ENCODE data around the gene HAPSTR1. TPM values are rescaled to one million over a fixed set of nuclear protein-coding genes. Genes with fewer than 3 reads are reported as not detected.

HAPSTR1 gene
- total and polyA plus RNA-seq, 7 donors: 15.1 to 80.0 (median 54.5) TPM

GRCh38 chr16:9118170-9118569 is 26.7 kb downstream of the HAPSTR1 start:
- peaks cover 56% of the 10 kb centered on the region for H3K4me1 ChIP-seq
- H3K4me3 ChIP-seq: no peak overlapping the region
- TF ChIP-seq, protein P1, sequence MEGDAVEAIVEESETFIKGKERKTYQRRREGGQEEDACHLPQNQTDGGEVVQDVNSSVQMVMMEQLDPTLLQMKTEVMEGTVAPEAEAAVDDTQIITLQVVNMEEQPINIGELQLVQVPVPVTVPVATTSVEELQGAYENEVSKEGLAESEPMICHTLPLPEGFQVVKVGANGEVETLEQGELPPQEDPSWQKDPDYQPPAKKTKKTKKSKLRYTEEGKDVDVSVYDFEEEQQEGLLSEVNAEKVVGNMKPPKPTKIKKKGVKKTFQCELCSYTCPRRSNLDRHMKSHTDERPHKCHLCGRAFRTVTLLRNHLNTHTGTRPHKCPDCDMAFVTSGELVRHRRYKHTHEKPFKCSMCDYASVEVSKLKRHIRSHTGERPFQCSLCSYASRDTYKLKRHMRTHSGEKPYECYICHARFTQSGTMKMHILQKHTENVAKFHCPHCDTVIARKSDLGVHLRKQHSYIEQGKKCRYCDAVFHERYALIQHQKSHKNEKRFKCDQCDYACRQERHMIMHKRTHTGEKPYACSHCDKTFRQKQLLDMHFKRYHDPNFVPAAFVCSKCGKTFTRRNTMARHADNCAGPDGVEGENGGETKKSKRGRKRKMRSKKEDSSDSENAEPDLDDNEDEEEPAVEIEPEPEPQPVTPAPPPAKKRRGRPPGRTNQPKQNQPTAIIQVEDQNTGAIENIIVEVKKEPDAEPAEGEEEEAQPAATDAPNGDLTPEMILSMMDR (IDR thresholded peaks at IDR 0.05): no peak
- peaks cover 4 to 44% of the 10 kb centered on the region in 2 donors for H3K36me3 ChIP-seq (ENCODE audit: insufficient read depth in 1 of 2, low read depth in 1 of 2)
- ATAC-seq (no peak), DNase-seq (no peak)
- intact Hi-C loops (cut with DNase I): loop anchor here in 1 of 2 donors (10.0 kb wide), 1 partner anchor 223 kb away; no protein-coding TSS in a partner anchor
- no peaks in the 10 kb centered on the region for H3K27me3 ChIP-seq (ENCODE audit: insufficient read depth in 3 of 3, low read length in 2 of 3)
- H3K27ac ChIP-seq: no peak overlapping the region
- H3K9me3 ChIP-seq: no peaks in the 10 kb centered on the region

DNA sequence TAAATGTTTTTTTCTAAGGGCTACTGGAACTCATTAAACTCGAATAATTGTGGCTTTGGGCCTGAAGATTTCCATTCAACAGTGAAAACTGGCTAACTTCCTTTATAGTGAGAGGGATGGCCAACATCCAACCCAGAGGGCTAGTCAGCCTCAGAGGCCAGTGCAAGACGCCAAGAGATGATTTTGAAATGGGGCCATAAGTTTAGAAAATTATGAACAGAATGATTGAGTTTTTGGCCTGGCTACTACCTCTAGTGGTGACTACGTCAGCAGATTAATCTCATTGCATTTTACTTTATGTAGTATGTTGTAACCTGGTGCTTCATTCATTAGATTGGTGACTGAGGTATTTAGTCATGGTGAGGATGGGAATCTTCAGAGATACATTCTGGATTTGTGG is 28.4 kb downstream of the HAPSTR1 start:
- ATAC-seq: peak in 1 of 4 donors; percentile 11
- peaks cover 50% of the 10 kb centered on the region for H3K4me1 ChIP-seq
- H3K27ac ChIP-seq: no peak overlapping the region
- no peaks in the 10 kb centered on the region for H3K9me3 ChIP-seq
- H3K36me3 ChIP-seq (ENCODE audit: insufficient read depth in 1 of 2, low read depth in 1 of 2): peaks cover 4 to 48% of the 10 kb centered on the region in 2 donors
- 21 to 29% (median 27%) methylated on average over 3 of the region's 3 CpGs for WGBS, 3 donors
- H3K27me3 ChIP-seq (ENCODE audit: insufficient read depth in 3 of 3, low read length in 2 of 3): no peaks in the 10 kb centered on the region
- intact Hi-C loops (cut with DNase I): loop anchor here in 1 of 2 donors (10.0 kb wide), 2 partner anchors 155 to 225 kb away; partner anchors contain the start of gene USP7
- DNase-seq: no peak
- TF ChIP-seq, protein P1 (IDR thresholded peaks at IDR 0.05): no peak
- H3K4me3 ChIP-seq: no peak overlapping the region

GRCh38 chr16:9122342-9122741 is 30.9 kb downstream of the HAPSTR1 start:
- 80 to 89% (median 87%) methylated on average over 5 of the region's 5 CpGs for WGBS, 3 donors
- ATAC-seq (no peak), DNase-seq (no peak)
- Histone ChIP-seq H3K27ac (no peak overlapping the region), H3K36me3 (ENCODE audit: insufficient read depth in 1 of 2, low read depth in 1 of 2) (peaks cover 3 to 41% of the 10 kb centered on the region in 2 donors), H3K27me3 (ENCODE audit: insufficient read depth in 3 of 3, low read length in 2 of 3) (no peaks in the 10 kb centered on the region), H3K4me3 (no peak overlapping the region), H3K4me1 (peaks cover 46% of the 10 kb centered on the region), H3K9me3 (no peaks in the 10 kb centered on the region)
- TF ChIP-seq, protein P1 (IDR thresholded peaks at IDR 0.05): no peak
- intact Hi-C loops (cut with DNase I): loop anchor here in 1 of 2 donors (10.0 kb wide), 1 partner anchor 158 kb away; the partner anchor contains the start of gene USP7

DNA sequence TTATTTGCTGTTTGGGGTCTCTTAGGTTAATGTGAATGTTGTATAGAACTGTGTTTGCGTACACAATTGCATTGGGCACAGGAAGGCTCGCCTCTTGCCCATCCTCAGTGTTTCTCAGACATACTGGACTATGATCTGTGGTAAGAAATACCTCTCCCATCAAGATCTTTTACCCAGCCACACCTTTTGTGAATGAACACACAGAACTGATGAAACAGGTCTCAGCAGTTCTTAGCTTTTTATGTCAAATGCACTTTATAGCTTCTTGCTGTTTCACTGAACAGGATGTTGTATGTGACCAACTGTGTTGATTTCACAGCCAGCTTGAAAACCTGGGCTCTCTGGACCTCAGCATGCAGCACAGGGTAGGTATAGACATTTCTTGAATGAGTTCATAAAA is 31.5 kb downstream of the HAPSTR1 start:
- ATAC-seq (no peak), DNase-seq (no peak)
- 73 to 96% (median 74%) methylated on average over 2 of the region's 2 CpGs for WGBS, 3 donors
- intact Hi-C loops (cut with DNase I): loop anchor here in 1 of 2 donors (10.0 kb wide), 1 partner anchor 158 kb away; the partner anchor contains the start of gene USP7
- peak overlapping the region; percentile 61 for H3K27ac ChIP-seq
- H3K9me3 ChIP-seq: no peaks in the 10 kb centered on the region
- peaks cover 44% of the 10 kb centered on the region for H3K4me1 ChIP-seq
- peaks cover 0 to 34% of the 10 kb centered on the region in 2 donors for H3K36me3 ChIP-seq (ENCODE audit: insufficient read depth in 1 of 2, low read depth in 1 of 2)
- TF ChIP-seq, protein P1 (IDR thresholded peaks at IDR 0.05): no peak
- H3K27me3 ChIP-seq (ENCODE audit: insufficient read depth in 3 of 3, low read length in 2 of 3): no peaks in the 10 kb centered on the region
- no peak overlapping the region for H3K4me3 ChIP-seq

- Histone ChIP-seq H3K4me1 (peaks cover 41% of the 10 kb centered on the region), H3K9me3 (no peaks in the 10 kb centered on the region), H3K36me3 (ENCODE audit: insufficient read depth in 1 of 2, low read depth in 1 of 2) (peaks cover 0 to 30% of the 10 kb centered on the region in 2 donors), H3K27ac (peak overlapping the region; percentile 61), H3K27me3 (ENCODE audit: insufficient read depth in 3 of 3, low read length in 2 of 3) (no peaks in the 10 kb centered on the region), H3K4me3 (no peak overlapping the region)
- 94 to 97% (median 96%) methylated on average over 7 of the region's 7 CpGs for WGBS, 3 donors
- intact Hi-C loops (cut with DNase I): loop anchor here in 1 of 2 donors (10.0 kb wide), 1 partner anchor 159 kb away; the partner anchor contains the start of gene USP7
- no peak for DNase-seq
- no peak for ATAC-seq
- TF ChIP-seq, protein P1 (IDR thresholded peaks at IDR 0.05): no peak
These were observed 32.0 kb downstream of the HAPSTR1 start for GRCh38 chr16:9123401-9123800.

Measured in psoas muscle (tissue), 8 donors.